HG03196 (cell line): ENCODE results near the gene RNF217.

Experiments used
- ATAC-seq: cut with Tn5 transposase; IDR thresholded peaks from one replicate; pipeline ENCODE4 v1.9.1; 2021; ENCODE audit not compliant: unreplicated experiment

RNF217 gene

DNA sequence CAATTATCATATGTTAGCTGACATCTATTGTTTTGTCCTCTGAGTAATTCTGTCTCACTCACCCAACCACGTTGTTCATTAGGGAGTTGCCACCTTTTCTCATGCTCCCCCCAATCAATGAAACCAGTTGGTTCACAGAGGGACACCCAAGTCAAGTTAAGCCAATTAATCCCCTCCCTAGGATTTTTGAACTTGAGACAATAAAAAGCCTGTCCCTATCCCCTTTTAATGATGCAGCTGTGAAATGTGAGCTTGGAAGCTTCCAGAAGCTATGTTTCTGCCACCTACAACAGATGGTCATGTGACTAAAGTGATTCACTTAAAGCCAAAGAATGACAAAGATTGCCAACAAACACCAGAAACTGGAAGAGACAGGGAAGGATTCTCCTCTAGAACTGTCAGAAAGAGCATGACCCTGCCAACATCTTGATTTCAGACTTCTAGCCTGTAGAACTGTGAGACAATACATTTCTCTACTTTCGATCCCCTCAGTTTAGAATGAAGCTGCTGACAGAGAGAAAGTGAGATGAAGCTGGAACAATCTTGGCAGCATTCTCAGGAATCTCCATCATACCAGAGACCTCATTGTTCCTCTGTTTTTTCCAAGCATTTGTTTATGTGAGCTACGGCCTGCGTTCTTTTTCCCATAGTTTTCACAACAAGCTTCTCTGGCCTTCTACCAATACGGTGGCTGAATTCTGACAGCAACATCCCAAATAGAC is 133.5 kb downstream of the RNF217 start:
- ATAC-seq: no peak

DNA sequence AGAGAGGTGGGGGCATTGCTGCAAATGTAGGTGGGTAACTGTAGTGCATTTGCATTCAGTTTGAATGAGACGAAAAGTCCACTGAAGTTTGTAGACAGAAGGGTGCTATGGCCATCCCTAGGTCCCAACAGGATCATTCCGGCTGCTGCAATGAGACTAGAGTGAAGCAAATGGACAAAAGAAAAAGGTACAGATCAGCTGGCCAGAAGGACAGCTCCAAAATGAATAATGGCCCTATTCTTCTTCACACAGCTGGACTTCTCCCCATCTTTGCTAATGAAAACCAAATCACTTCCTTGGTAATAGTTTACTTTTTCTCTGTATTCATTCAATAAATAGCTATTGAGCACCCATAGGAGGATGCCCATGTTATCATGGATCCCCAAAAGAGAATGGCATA is 134.9 kb downstream of the RNF217 start:
- no peak for ATAC-seq

DNA sequence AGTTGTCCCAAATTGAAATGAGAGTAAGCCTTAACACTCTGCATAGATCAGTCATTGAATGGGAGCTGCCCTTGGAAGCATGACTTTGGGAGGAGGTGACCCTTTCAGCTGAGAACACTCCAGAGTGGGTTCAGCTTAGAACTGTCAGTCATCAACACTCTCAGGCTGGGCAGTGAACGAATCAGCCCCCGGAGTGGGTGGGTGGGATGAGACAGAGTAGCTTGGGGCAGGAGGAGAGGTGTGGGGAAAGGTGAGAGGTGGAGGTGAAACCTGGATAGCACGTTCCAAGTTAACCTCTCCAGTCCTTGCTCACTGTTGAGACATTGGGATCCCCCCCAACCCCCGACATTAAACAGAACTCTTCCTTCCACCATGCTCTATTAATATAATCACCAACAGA is 136.0 kb downstream of the RNF217 start:
- no peak for ATAC-seq

DNA sequence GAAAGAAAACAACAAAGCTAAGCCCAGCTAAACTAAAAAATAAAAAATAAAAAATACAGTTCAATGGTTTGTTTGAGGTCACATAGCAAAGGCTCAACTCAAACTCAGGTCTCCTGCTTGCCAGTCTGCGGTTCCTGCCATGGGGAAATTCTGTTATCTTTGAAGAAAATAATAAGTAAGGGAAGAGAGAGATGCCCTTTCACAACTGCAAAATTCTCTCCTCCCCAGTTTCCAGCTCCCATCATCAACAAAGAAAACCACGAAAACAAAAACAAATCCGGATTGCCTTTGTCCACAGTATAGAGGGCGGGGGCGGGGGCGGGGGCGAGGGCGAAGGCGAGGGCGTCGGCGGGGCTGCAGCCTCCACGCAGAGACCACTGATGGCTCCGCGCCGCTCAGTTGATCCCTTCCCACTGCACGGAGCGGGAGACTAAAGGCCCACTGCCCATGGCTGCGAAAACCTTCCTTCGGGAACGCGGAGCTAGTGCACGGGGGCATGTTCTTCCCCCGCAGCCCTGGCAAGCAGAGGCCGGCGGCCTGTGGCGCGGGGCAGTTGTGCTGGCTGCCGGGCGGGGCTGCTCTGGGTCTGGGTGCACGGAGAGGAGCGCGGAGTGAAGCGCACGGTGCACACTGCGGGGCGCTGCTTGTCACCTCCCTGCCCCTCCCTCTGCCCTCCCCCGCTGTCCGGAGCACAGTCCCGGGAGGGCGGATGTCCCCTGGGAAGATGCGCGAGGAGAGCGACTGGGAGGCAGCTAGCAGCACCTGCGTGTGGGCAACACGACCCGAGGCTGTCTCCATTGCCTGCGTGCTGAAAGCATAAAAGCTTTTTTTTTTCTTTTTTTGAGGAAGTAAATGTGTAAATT is 137.2 kb downstream of the RNF217 start:
- peak; percentile 81 for ATAC-seq

DNA sequence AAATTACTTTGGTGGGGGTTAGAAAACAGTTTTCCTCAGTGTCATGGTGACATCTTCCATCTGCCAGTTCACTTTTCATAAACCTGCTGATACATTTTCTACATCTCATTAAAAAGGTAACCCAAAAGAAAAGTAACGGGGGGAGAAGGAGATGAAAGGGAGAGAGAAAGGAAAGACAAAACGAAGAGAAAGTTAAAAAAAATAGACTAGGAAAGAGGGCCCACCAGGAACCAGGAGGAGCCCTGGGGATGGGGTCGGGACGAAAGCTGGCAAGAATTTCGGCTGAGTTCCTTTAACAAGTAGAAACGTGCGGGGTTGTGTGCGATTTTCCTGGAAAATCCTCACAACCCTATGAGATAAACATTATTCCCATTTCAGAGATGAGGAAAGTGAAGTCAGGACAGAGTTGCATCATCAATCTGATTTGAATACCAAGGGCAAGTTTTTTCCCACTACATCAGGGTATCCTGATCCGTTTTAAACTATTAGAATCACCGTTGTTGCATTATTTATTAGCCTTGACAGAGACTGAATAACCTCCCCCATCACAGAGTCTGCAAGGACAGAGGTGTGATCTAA is 137.9 kb downstream of the RNF217 start:
- no peak for ATAC-seq

DNA sequence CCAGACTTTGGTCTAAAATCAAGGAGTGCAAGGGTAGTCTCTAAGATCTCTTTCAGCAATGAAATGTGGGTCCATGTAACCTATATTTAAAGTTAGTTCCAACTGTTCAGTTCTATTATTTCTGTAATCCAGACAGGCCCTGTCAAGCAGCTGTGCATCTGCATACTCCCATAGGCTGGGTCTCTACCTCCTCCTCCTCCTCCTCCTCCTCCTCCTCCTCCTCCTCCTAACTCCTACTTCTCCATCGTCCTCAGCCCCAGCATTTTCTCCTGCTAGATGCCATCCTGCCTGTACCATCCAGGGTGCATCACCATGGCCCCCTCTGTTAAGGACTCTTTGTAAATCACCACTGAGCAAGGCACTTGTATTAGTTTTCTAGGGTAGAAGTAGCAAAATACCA is 138.9 kb downstream of the RNF217 start:
- ATAC-seq: no peak

DNA sequence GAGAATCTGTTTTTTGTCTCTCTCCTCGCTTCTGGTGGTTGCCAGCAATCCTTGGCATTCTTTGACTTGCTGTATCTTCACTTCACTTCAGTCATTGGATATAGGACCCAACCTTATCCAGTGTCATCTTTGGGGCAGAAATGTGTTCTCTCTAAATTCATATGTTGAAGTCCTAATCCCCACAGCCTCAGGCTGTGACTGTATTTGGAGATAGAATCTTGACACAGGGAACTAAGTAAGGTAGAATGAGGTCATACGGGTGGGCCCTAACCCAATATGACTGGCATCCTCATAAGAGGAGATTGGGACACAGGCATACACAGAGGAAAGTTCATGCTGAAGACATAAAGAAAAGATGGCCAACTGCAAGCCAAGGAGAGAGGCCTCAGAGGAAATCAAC is 139.4 kb downstream of the RNF217 start:
- ATAC-seq: no peak

DNA sequence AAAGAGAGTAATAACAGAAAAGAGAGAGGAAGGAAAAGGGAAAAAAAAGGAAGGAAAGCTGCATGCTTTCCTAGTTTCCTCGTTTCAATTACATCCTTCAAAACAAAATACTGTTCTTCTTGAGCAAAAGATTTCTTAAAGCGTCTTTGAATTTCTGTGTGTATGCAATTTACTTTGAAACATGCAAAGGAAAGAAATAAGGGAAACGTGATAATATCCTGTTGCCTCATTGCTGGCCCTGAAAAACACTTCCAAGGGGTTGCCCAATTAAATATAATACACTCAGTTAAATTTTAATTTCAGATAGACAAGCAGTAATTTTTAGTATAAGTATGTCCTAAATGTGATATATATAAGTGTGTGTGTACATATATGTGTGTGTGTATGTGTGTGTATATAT is 140.2 kb downstream of the RNF217 start:
- no peak for ATAC-seq

DNA sequence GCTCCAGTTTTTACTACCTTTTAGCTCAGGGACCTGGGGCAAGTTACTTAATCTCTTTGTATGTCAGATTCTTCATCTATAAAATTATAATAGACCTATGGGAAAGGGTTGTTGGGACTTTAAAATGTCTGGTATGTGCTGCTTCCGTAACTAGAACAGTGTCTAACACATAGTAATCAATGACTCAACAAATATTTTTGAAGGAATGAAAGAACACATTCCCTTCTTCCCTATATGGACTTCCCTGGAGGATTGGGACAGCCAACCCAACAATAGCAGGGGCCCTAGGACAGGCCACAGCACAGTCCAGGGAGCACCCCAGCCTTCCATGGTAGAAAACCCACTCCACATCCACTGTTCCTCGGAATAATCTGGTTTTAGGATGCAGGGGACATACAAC is 140.7 kb downstream of the RNF217 start:
- no peak for ATAC-seq

DNA sequence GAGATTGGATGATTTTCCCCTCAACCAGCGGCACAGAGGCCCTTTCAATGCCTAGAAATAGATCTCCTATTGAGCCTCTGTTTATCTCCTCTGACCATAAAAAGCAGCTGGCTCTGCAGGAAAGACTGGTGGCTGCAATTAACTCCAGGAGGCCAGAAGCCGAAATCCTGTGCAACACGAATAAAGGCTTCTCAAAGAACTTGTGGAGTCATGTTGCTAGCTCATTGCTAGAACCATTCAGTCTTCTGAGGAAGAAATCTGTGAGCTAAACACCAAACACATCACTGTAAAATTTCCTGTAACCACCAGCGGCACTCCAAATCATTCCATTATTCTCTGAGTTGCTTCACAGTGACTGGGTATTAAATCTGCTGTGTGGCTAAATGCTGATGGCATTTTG is 142.2 kb downstream of the RNF217 start:
- ATAC-seq: no peak

DNA sequence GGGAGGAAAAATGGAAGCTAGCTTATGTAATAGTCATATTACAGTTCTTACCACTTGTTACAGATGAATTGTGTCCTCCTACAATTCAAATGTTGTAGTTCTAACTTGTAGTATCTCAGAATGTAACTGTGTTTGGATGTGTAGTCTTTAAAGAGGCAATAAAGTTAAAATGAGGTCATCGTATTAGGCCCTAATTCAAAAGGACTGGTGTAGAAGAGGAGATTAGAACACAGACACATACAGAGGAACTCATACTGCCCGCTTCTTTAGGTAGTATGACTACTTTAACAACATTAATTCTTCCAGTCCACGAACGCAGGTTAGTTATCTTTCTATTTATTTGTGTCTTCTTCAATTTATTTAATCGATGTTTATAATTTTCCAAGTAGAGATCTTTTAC is 144.8 kb downstream of the RNF217 start:
- ATAC-seq: no peak

DNA sequence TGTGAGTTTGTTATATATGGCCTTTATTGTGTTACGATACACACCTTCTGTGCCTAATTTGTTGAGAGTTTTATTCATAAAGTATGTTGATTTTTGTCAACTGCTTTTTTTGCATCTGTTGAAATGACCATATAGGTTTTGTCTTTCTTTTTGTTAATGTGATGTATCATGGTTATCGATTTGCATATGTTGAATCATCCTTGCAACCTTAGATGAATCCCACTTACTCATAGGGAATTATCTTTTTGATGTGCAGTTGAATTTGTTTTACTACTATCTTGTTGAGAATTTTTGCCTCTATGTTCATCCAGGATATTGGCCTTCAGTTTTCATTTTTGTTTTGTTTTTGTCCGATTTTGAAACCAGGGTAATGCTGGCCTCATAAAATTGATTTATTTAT is 145.7 kb downstream of the RNF217 start:
- no peak for ATAC-seq

DNA sequence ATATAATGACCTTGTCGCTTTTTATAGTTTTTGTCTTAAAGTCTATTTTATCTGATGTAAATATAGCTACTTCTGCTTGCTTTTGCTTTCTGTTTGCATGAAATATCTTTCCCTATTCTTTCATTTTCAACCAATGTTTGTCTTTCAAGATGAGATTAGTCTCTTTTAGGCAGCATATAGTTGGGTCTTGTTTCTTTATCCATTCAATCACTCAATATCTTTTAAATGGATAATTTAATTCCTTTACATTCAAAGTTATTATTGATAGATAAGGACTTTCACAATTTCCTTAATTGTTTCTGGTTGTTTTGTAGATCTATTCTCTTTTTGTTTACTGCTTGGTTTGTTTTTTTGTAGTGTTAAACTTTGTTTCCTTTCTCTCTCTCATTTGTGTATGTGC is 147.8 kb downstream of the RNF217 start:
- ATAC-seq: no peak

DNA sequence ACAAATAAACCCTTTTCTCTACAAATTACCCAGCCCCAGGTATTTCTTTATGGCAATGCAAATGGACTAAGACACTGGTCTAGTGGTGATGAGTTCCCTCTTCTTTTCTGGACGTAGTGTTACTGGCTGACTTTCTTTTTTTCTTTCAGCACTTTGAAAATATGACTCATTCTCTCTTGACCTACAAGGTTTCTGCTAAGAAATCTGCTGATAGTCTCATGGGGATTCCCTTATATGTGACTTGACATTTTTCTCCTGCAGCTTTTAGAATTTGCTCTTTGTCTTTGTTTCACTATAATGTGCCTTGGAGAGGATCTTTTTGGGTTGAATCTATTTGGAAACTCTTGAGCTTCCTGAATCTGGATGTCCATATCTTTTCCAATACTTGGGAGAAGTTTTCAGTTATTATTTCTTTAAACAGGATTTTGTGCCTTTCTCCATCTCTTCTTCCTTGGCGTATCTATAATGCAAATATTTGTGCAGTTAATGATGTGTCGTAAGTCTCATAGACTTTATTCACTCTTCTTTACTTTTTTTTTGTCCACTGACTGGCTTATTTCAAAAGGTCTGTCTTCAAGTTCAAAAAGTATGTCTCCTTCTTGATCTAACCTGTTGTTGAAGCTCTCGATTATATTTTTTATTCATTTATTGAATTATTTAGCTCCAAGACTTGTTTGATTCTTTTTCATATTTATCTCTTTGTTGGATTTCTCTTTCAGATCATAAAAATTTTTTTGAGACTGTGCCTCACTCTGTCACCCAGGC is 149.2 kb downstream of the RNF217 start:
- no peak for ATAC-seq

DNA sequence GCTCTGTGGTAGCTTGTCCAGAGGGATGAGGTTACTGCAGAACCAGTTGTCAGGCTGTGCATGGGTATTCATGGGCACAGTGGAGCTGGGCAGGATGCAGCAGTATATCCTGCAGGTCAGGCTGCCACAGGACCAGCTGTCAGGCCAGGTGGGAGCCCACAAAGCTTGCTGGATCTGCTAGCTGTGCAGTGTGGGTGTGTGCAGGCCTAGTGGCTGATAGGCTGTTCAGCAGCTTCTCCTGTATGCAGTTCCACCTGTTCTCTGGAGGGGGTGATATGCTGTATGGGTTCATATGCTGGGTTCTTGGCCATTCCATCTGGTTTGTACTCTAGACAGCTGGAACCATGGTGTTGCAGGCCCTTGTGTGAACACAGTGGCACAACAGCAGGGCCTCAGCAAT is 150.7 kb downstream of the RNF217 start:
- no peak for ATAC-seq

DNA sequence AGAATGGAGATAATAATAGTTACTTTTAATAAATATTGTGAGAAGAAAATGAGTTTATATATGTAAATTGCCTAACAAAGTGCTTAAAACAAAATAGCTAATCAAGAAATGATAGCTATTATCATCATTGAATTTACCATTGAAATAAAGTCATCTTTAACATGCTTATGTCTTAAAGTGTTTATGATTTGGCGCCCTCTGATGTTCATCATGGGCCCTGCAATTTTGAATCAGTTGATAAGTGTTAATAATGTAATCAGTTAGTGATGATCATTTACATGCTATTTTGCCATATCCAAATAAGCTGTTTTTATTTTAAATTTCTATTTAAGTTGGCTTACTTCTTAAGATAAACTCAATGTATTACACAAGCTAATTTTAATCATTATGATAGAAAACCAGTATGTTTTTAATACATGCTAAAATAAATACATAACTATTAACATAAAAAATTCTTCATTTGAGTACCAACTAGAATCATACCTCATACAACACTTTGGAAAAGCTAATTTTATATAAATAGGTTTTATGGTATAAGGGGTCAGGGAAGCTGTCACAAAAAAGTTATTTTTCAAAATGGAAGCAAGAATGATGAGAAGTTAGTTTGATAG is 152.1 kb downstream of the RNF217 start:
- ATAC-seq: no peak

DNA sequence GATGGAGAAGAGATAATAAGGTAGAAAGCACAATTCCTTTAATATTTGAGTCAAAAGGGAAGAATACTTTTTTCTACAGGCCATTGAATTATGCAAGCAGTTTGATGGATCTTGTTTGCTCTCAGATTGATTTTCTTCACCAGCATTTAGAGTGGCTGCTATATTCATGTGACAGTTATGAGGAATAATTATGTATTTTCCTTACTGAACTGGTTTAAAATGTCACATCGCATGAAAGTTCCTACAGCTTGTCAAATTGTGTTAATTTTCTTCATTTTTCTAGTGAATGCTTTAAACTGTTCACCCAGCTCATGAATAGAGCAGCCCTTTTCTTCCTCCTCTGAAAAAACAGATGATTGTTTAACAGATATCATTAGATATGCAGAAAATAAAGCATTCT is 153.9 kb downstream of the RNF217 start:
- no peak for ATAC-seq

DNA sequence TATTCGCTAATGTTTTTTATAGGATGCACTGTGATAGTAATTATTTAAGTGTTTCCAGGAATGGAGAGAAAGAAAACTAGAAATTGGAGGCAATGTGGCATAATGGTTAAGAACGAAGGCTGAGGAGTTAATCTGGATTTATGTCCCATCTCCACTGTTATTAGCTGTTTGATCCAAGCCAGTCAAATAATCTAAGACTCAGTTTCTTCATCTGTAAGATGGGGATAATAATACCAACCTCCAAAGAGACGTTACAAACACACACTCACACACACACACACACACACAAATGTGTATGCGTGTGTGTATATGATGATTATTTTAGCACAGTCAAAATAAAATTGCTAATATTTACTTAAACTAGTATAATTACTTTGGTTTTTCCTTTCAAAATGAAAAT is 154.5 kb downstream of the RNF217 start:
- ATAC-seq: no peak

DNA sequence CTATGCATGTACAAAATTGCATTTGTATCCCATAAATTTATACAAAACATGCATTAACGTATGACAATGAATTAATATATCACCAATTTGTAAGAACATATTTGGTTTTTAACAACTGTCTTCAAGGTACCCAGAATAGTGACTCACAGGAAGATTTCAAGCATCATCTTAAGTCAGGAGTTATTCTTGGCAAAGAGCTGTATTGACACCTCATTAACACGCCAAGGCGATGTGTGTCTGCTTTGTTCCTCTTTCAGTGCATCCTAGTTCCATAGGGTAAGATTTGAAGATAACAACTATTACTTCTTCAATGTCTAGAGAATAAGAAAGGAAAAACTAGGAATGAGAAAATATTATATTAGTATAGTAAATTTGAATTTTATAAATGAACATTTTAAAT is 155.6 kb downstream of the RNF217 start:
- ATAC-seq: no peak

DNA sequence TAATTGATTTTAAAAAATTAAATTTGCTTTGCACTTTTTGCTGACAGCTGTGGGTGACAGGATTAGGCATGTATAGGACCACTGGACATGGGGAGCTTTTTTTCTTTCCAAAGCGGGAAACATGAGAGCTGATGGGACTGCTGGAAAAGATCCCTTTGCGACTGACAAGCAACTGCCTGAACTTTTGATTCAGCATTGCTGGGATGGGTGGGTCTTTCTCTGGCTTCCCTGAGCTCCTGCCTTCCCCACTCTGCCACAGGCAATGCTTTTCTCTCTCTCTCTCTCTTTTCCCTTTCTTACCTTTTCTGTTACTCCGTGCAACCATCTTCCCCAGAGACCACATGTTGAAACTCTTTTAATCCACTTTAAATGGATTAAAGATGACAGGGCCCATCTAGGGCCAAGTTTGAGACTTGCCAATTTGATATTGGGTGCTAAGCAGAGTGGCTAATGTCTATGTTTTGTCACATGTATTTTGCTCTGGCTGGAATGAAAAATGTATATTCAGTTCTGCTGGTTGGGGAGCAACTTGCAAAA is 157.9 kb downstream of the RNF217 start:
- no peak for ATAC-seq

DNA sequence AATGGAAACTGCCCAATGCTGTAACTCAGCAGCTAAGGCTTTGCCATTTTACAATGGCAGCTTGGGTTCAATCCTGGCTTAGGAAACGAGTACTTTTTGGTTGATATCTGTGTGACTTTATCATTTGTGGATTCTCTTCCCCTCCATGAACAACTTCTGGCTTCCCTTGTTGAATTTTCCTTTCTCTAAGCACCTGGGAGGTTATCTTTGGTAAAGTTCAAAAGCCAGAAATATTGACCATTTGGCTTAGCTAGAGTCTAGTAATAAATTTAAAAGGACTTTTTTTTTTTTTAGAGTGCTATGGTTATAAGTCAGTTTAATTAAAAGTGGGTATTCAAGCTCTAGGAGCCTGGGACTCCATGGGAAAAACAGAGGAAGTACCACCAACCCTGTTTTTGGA is 159.7 kb downstream of the RNF217 start:
- ATAC-seq: no peak
